ENCODE measurements around the gene CHTOP.

CHTOP gene

GRCh38 chr1:153684892-153685291 is 51.0 kb downstream of the CHTOP start:
- no peak overlapping the region for H3K4me3 ChIP-seq (ENCODE audit: insufficient read depth, low read depth, low read length)
- H3K36me3 ChIP-seq (ENCODE audit: control insufficient read depth, insufficient read depth, low read length) = no peaks in the 10 kb centered on the region
- H3K27ac ChIP-seq (ENCODE audit: insufficient read depth, low read depth, low read length, poor library complexity, severe bottlenecking) = no peak overlapping the region
- H3K4me1 ChIP-seq (ENCODE audit: control insufficient read depth, insufficient read depth, low read length) = peaks cover 4% of the 10 kb centered on the region
- H3K9me3 ChIP-seq (ENCODE audit: control insufficient read depth, low read length) = no peaks in the 10 kb centered on the region
- peaks cover 22% of the 10 kb centered on the region for H3K27me3 ChIP-seq (ENCODE audit: control insufficient read depth, insufficient read depth, low read length, poor library complexity, severe bottlenecking)
- WGBS, 2 experiments = 92 to 94% methylated on average over 11 to 12 of the region's 12 CpGs

- no peaks in the 10 kb centered on the region for H3K36me3 ChIP-seq (ENCODE audit: control insufficient read depth, insufficient read depth, low read length)
- H3K27me3 ChIP-seq (ENCODE audit: control insufficient read depth, insufficient read depth, low read length, poor library complexity, severe bottlenecking) = peaks cover 14% of the 10 kb centered on the region
- H3K9me3 ChIP-seq (ENCODE audit: control insufficient read depth, low read length) = no peaks in the 10 kb centered on the region
- H3K4me1 ChIP-seq (ENCODE audit: control insufficient read depth, insufficient read depth, low read length) = peaks cover 4% of the 10 kb centered on the region
- no peak overlapping the region for H3K27ac ChIP-seq (ENCODE audit: insufficient read depth, low read depth, low read length, poor library complexity, severe bottlenecking)
- H3K4me3 ChIP-seq (ENCODE audit: insufficient read depth, low read depth, low read length) = no peak overlapping the region
- WGBS, 2 experiments = 80 to 83% methylated on average over 11 of the region's 11 CpGs
Observed at GRCh38 chr1:153685544-153686340, 51.9 kb downstream of the CHTOP start.

- Histone ChIP-seq H3K4me3 (ENCODE audit: insufficient read depth, low read depth, low read length) (no peak overlapping the region), H3K9me3 (ENCODE audit: control insufficient read depth, low read length) (no peaks in the 10 kb centered on the region), H3K27ac (ENCODE audit: insufficient read depth, low read depth, low read length, poor library complexity, severe bottlenecking) (no peak overlapping the region), H3K4me1 (ENCODE audit: control insufficient read depth, insufficient read depth, low read length) (peaks cover 4% of the 10 kb centered on the region), H3K36me3 (ENCODE audit: control insufficient read depth, insufficient read depth, low read length) (no peaks in the 10 kb centered on the region), H3K27me3 (ENCODE audit: control insufficient read depth, insufficient read depth, low read length, poor library complexity, severe bottlenecking) (peaks cover 1% of the 10 kb centered on the region)
- WGBS, 2 experiments = 91 to 93% methylated on average over 16 of the region's 16 CpGs
Observed at GRCh38 chr1:153687346-153688125, 53.7 kb downstream of the CHTOP start.

GRCh38 chr1:153688276-153688675 is 54.4 kb downstream of the CHTOP start:
- Histone ChIP-seq H3K27ac (ENCODE audit: insufficient read depth, low read depth, low read length, poor library complexity, severe bottlenecking) (no peak overlapping the region), H3K9me3 (ENCODE audit: control insufficient read depth, low read length) (no peaks in the 10 kb centered on the region), H3K4me1 (ENCODE audit: control insufficient read depth, insufficient read depth, low read length) (peaks cover 4% of the 10 kb centered on the region), H3K4me3 (ENCODE audit: insufficient read depth, low read depth, low read length) (no peak overlapping the region), H3K36me3 (ENCODE audit: control insufficient read depth, insufficient read depth, low read length) (no peaks in the 10 kb centered on the region), H3K27me3 (ENCODE audit: control insufficient read depth, insufficient read depth, low read length, poor library complexity, severe bottlenecking) (no peaks in the 10 kb centered on the region)
- WGBS, 2 experiments = 90 to 94% methylated on average over 7 of the region's 7 CpGs

- 93 to 94% methylated on average over 18 of the region's 18 CpGs for WGBS, 2 experiments
- Histone ChIP-seq H3K36me3 (ENCODE audit: control insufficient read depth, insufficient read depth, low read length) (no peaks in the 10 kb centered on the region), H3K27ac (ENCODE audit: insufficient read depth, low read depth, low read length, poor library complexity, severe bottlenecking) (no peak overlapping the region), H3K4me1 (ENCODE audit: control insufficient read depth, insufficient read depth, low read length) (peaks cover 4% of the 10 kb centered on the region), H3K9me3 (ENCODE audit: control insufficient read depth, low read length) (no peaks in the 10 kb centered on the region), H3K4me3 (ENCODE audit: insufficient read depth, low read depth, low read length) (no peak overlapping the region), H3K27me3 (ENCODE audit: control insufficient read depth, insufficient read depth, low read length, poor library complexity, severe bottlenecking) (no peaks in the 10 kb centered on the region)
Observed at GRCh38 chr1:153688736-153689328, 55.0 kb downstream of the CHTOP start.

GRCh38 chr1:153693466-153693865 is 59.6 kb downstream of the CHTOP start:
- Histone ChIP-seq H3K36me3 (ENCODE audit: control insufficient read depth, insufficient read depth, low read length) (no peaks in the 10 kb centered on the region), H3K4me1 (ENCODE audit: control insufficient read depth, insufficient read depth, low read length) (peaks cover 8% of the 10 kb centered on the region), H3K27ac (ENCODE audit: insufficient read depth, low read depth, low read length, poor library complexity, severe bottlenecking) (no peak overlapping the region), H3K27me3 (ENCODE audit: control insufficient read depth, insufficient read depth, low read length, poor library complexity, severe bottlenecking) (no peaks in the 10 kb centered on the region), H3K9me3 (ENCODE audit: control insufficient read depth, low read length) (no peaks in the 10 kb centered on the region), H3K4me3 (ENCODE audit: insufficient read depth, low read depth, low read length) (no peak overlapping the region)
- 84% methylated on average over 4 of the region's 4 CpGs for WGBS, 2 experiments
